Measurements from ENCODE around the gene ITGA2.

GRCh38 chr5:53076014-53076583 lies 86.9 kb downstream of the ITGA2 start:
- TF ChIP-seq CTCF (IDR thresholded peaks at IDR 0.05) (no peak), POLR2A (IDR thresholded peaks at IDR 0.05) (no peak), POLR2AphosphoS5 (IDR thresholded peaks at IDR 0.05) (no peak)
